PC-3 (cell line): ENCODE results near the gene HCN3. TPM values are rescaled to one million over a fixed set of nuclear protein-coding genes. Genes with fewer than 3 reads are reported as not detected.

Source experiments
- ATAC-seq: fragments of 200-7000 bp; cut with Tn5 transposase; 2 replicates; pipeline ENCODE4 v1.9.1; 2020; ENCODE audit warnings: mild to moderate bottlenecking, moderate library complexity
- BruUV-seq: library from RNA; stranded (reverse); fragments of 400-500 nt; replicated peaks from 2 replicates; lab custom pipeline; 2021; lab: Mats Ljungman, UMichigan
- CTCF ChIA-PET: fragments of 300-600 bp; sonication (Branson Sonifier 250); formaldehyde crosslinking; loops from one replicate; lab custom pipeline; 2022; ENCODE audit warnings: antibody characterized with exemption; lab: Charles Lee
- POLR2A ChIA-PET: fragments of 300-600 bp; sonication (Branson Sonifier 250); formaldehyde crosslinking; loops from one replicate; lab custom pipeline; 2022; ENCODE audit warnings: antibody characterized with exemption; ENCODE audit not compliant: unreplicated experiment; lab: Charles Lee
- DNase-seq: peaks from one replicate; pipeline ENCODE4 v3.0.0-alpha.2; 2015
- H2AFZ ChIP-seq: fragments of 300-600 bp; sonication (generic); 2 replicates; pipeline ENCODE4 v1.6.0; 2016; ENCODE audit warnings: antibody characterized with exemption, low read length
- H3F3A ChIP-seq: fragments of 300-600 bp; sonication (generic); one replicate; pipeline ENCODE4 v1.6.0; 2017; ENCODE audit warnings: antibody characterized with exemption, low read length, control low read depth, mild to moderate bottlenecking; ENCODE audit not compliant: unreplicated experiment
- H3K27ac ChIP-seq: fragments of 300-600 bp; sonication (generic); 2 replicates; pipeline ENCODE4 v1.5.1; 2016; ENCODE audit warnings: mild to moderate bottlenecking, low read length
- H3K27me3 ChIP-seq: fragments of 300-600 bp; sonication (generic); 2 replicates; pipeline ENCODE4 v1.6.1; 2016; ENCODE audit warnings: low read length, mixed read lengths
- H3K36me3 ChIP-seq: fragments of 300-600 bp; sonication (generic); 2 replicates; pipeline ENCODE4 v1.6.1; 2016; ENCODE audit warnings: low read depth, mixed run types, low read length, mixed read lengths
- H3K4me1 ChIP-seq: fragments of 300-600 bp; sonication (generic); 2 replicates; pipeline ENCODE4 v1.5.1; 2016; ENCODE audit warnings: low read length; ENCODE audit not compliant: insufficient read depth
- H3K4me2 ChIP-seq: fragments of 300-600 bp; sonication (generic); 2 replicates; pipeline ENCODE4 v1.6.0; 2016; ENCODE audit warnings: low read length
- H3K4me3 ChIP-seq: fragments of 300-600 bp; sonication (generic); 2 replicates; pipeline ENCODE4 v1.5.1; 2016; ENCODE audit warnings: mild to moderate bottlenecking, low read length, mixed read lengths
- H3K79me2 ChIP-seq: fragments of 300-600 bp; sonication (generic); 2 replicates; pipeline ENCODE4 v1.6.1; 2017; ENCODE audit warnings: low read length, mixed read lengths
- H3K9ac ChIP-seq: fragments of 300-600 bp; sonication (generic); 2 replicates; pipeline ENCODE4 v1.6.0; 2016; ENCODE audit warnings: mild to moderate bottlenecking, low read length
- H3K9me2 ChIP-seq: fragments of 300-600 bp; sonication (generic); replicated peaks from 2 replicates; pipeline ENCODE4 v1.6.1; 2016; ENCODE audit warnings: mixed run types, low read length, mixed read lengths
- H3K9me3 ChIP-seq: fragments of 300-600 bp; sonication (generic); 2 replicates; pipeline ENCODE4 v1.6.1; 2016; ENCODE audit warnings: low read length, mixed read lengths
- H4K20me1 ChIP-seq: fragments of 300-600 bp; sonication (generic); 2 replicates; pipeline ENCODE4 v1.6.1; 2016; ENCODE audit warnings: low read length, mixed read lengths
- EZH2 ChIP-seq: fragments of 300-600 bp; sonication (generic); IDR thresholded peaks from one replicate; pipeline ENCODE4 v1.6.1; 2017; ENCODE audit warnings: antibody characterized with exemption, mild to moderate bottlenecking, low read length; ENCODE audit not compliant: unreplicated experiment
- EZH2phosphoT487 ChIP-seq: fragments of 300-600 bp; sonication (generic); IDR thresholded peaks from 2 replicates; pipeline ENCODE4 v1.6.1; 2018; ENCODE audit warnings: mild to moderate bottlenecking, antibody characterized with exemption, low read length, borderline replicate concordance
- intact Hi-C: fragments of 100-400 bp; cut with micrococcal nuclease; formaldehyde crosslinking; loops from 2 replicates; pipeline ENCODE4 v1.9.0; 2023
- total RNA-seq: library from RNA; depleted of rRNA; stranded (reverse); fragments of >200 nt; gene quantifications from 2 replicates; pipeline ENCODE4 v1.2.3, GENCODE V29; 2014
- TF ChIP-seq, protein P1 (sequence below): fragments of 300-600 bp; sonication (generic); conservative IDR thresholded peaks from 2 replicates; pipeline ENCODE4 v1.5.1; 2017; ENCODE audit warnings: antibody characterized with exemption, low read depth, mild to moderate bottlenecking, low read length

HCN3 gene
- total RNA-seq, 1 experiment from 2014 or later = 1.9 TPM

- no TSS peak for BruUV-seq
- H2AFZ ChIP-seq = no peak overlapping the region
- H3K9me3 ChIP-seq = no peaks in the 10 kb centered on the region
- H3K27me3 ChIP-seq = no peaks in the 10 kb centered on the region
- DNase-seq = no peak
- peaks cover 33% of the 10 kb centered on the region for H3K79me2 ChIP-seq
- no peak overlapping the region for H3K4me3 ChIP-seq
- peaks cover 64% of the 10 kb centered on the region for H3K36me3 ChIP-seq
- no peak overlapping the region for H3K4me2 ChIP-seq
- CTCF ChIA-PET = no interaction called here
- peaks cover 1% of the 10 kb centered on the region for H3F3A ChIP-seq
- H3K27ac ChIP-seq = no peak overlapping the region
- no peak for TF ChIP-seq EZH2phosphoT487
- TF ChIP-seq, protein P1, sequence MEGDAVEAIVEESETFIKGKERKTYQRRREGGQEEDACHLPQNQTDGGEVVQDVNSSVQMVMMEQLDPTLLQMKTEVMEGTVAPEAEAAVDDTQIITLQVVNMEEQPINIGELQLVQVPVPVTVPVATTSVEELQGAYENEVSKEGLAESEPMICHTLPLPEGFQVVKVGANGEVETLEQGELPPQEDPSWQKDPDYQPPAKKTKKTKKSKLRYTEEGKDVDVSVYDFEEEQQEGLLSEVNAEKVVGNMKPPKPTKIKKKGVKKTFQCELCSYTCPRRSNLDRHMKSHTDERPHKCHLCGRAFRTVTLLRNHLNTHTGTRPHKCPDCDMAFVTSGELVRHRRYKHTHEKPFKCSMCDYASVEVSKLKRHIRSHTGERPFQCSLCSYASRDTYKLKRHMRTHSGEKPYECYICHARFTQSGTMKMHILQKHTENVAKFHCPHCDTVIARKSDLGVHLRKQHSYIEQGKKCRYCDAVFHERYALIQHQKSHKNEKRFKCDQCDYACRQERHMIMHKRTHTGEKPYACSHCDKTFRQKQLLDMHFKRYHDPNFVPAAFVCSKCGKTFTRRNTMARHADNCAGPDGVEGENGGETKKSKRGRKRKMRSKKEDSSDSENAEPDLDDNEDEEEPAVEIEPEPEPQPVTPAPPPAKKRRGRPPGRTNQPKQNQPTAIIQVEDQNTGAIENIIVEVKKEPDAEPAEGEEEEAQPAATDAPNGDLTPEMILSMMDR = no peak
- no peak for TF ChIP-seq EZH2
- peaks cover 6% of the 10 kb centered on the region; the same call in 1 of the 2 replicates for H4K20me1 ChIP-seq
- no peaks in the 10 kb centered on the region for H3K9me2 ChIP-seq
- POLR2A ChIA-PET = interaction anchor here (0.5 kb wide), 1 partner anchor 304 kb away, joined by 4 read pairs; no protein-coding TSS in a partner anchor
- intact Hi-C loops = no loop called here
- no peak for ATAC-seq
- H3K4me1 ChIP-seq = peaks cover 13% of the 10 kb centered on the region
- no peak overlapping the region for H3K9ac ChIP-seq
These were observed 8.6 kb upstream of the HCN3 start for GRCh38 chr1:155268630-155269029.

- peaks cover 56% of the 10 kb centered on the region for H3K36me3 ChIP-seq
- ChIA-PET POLR2A (no interaction called here), CTCF (no interaction called here)
- intact Hi-C loops = no loop called here
- no peaks in the 10 kb centered on the region for H3F3A ChIP-seq
- H3K9ac ChIP-seq = no peak overlapping the region
- peaks cover 35% of the 10 kb centered on the region for H3K79me2 ChIP-seq
- H2AFZ ChIP-seq = no peak overlapping the region
- H3K27ac ChIP-seq = no peak overlapping the region
- no peak for ATAC-seq
- no peaks in the 10 kb centered on the region for H3K9me3 ChIP-seq
- H3K9me2 ChIP-seq = no peaks in the 10 kb centered on the region
- H4K20me1 ChIP-seq = peaks cover 6% of the 10 kb centered on the region; the same call in 1 of the 2 replicates
- TF ChIP-seq EZH2 (no peak), EZH2phosphoT487 (no peak)
- TF ChIP-seq, protein P1 = no peak
- no peak overlapping the region for H3K4me3 ChIP-seq
- H3K4me1 ChIP-seq = peaks cover 16% of the 10 kb centered on the region
- no TSS peak for BruUV-seq
- no peak overlapping the region for H3K4me2 ChIP-seq
- DNase-seq = no peak
- no peaks in the 10 kb centered on the region for H3K27me3 ChIP-seq
These were observed 7.9 kb upstream of the HCN3 start for GRCh38 chr1:155269381-155269780.
